Activated CD4-positive, alpha-beta T cell treated with anti-CD3 and anti-CD28 coated beads for 36 hours (primary cell): ENCODE results near the gene OSBPL2. TPM values are rescaled to one million over a fixed set of nuclear protein-coding genes. Genes with fewer than 3 reads are reported as not detected.

Experiments
- ATAC-seq: fragments of 200-7000 bp; cut with Tn5 transposase; one replicate; pipeline ENCODE4 v1.10.0; 2021; ENCODE audit warnings: mild to moderate bottlenecking, moderate library complexity
- CTCF ChIA-PET: fragments of 350-600 bp; sonication (Branson Sonifier 250); formaldehyde crosslinking; loops from one replicate; lab custom pipeline; 2021; ENCODE audit warnings: antibody characterized with exemption; lab: Charles Lee
- POLR2A ChIA-PET: fragments of 350-600 bp; sonication (Branson Sonifier 250); formaldehyde crosslinking; loops from one replicate; lab custom pipeline; 2021; ENCODE audit warnings: antibody characterized with exemption, inconsistent platforms; lab: Charles Lee
- DNase-seq: peaks from one replicate; pipeline ENCODE4 v3.0.0-alpha.2; 2020
- H3K27ac Mint-ChIP-seq: one replicate; pipeline ENCODE4 v1.8.0; 2021; ENCODE audit warnings: mixed read lengths
- H3K27me3 Mint-ChIP-seq: one replicate; pipeline ENCODE4 v1.8.0; 2021; ENCODE audit warnings: mixed read lengths
- H3K36me3 Mint-ChIP-seq: one replicate; pipeline ENCODE4 v1.8.0; 2021; ENCODE audit warnings: low read depth, mixed read lengths
- H3K4me1 Mint-ChIP-seq: one replicate; pipeline ENCODE4 v1.8.0; 2021; ENCODE audit warnings: mixed read lengths
- H3K4me3 Mint-ChIP-seq: one replicate; pipeline ENCODE4 v1.8.0; 2021; ENCODE audit warnings: mild to moderate bottlenecking, moderate library complexity, mixed read lengths
- H3K9me3 Mint-ChIP-seq: one replicate; pipeline ENCODE4 v1.8.0; 2021; ENCODE audit warnings: low read depth, mixed read lengths
- intact Hi-C, 2 experiments: fragments of 100-400 bp; cut with DNase I in 1 of 2; cut with micrococcal nuclease in 1 of 2; formaldehyde crosslinking; loops; one replicate each; pipeline versions ENCODE4 v1.14.2 to v1.15.1; 2022 to 2024; cut with DNase I, micrococcal nuclease
- total RNA-seq, 2 experiments: library from RNA; stranded (reverse); gene quantifications; one replicate each; pipeline ENCODE4 v1.2.3, GENCODE V29; 2021

OSBPL2 gene
- total RNA-seq, 2 experiments from 2014 or later, result 19.2 to 23.0 TPM

- DNase-seq (no peak), ATAC-seq (no peak)
- ChIA-PET CTCF (no interaction called here), POLR2A (no interaction called here)
- no peak overlapping the region for H3K27ac Mint-ChIP-seq
- H3K27me3 Mint-ChIP-seq, result no peaks in the 10 kb centered on the region
- no peak overlapping the region for H3K4me3 Mint-ChIP-seq
- H3K36me3 Mint-ChIP-seq, result peaks cover 8% of the 10 kb centered on the region
- no peaks in the 10 kb centered on the region for H3K4me1 Mint-ChIP-seq
- H3K9me3 Mint-ChIP-seq, result no peaks in the 10 kb centered on the region
- intact Hi-C loops, result no loop called here
Observed at GRCh38 chr20:62313021-62313420, 74.7 kb downstream of the OSBPL2 start.

DNA sequence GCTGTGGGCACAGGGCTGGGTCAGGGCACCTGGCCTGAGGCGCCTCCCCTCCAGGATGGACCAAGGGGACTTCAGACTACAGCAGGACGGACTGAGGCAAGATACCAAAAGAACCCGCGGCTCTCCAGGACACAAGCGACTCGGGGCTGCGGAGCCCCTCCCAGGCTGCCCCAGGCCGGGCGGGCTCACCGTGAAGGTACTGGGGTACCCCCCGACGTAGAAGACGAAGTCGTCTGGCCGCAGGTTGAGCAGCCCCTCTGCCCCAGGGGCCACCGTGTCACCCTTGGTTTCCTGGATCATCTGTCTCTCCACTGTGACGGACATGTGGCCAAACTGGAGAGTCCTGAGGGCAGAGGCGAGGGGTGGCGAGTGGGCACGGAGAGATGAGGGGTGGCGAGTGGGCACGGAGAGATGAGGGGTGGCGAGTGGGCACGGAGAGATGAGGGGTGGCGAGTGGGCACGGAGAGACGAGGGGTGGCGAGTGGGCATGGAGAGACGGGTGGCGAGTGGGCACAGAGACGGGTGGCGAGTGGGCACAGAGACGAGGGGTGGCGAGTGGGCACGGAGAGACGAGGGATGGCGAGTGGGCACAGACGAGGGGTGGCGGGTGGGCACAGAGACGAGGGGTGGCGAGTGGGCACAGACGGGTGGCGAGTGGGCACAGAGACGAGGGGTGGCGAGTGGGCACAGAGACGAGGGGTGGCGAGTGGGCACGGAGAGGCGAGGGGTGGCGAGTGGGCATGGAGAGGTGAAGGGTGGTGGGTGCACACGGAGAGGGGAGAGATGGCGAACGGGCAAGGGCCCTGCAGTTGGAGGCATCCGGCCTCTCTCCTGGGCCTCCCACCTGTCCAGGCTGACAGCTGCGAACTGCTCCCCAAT is 75.4 kb downstream of the OSBPL2 start:
- CTCF ChIA-PET, result interaction anchor here (0.8 kb wide), 1 partner anchor 80 kb away, joined by 3 read pairs; no protein-coding TSS in a partner anchor
- H3K27me3 Mint-ChIP-seq, result no peaks in the 10 kb centered on the region
- no peaks in the 10 kb centered on the region for H3K4me1 Mint-ChIP-seq
- peaks cover 4% of the 10 kb centered on the region for H3K36me3 Mint-ChIP-seq
- intact Hi-C loops, result no loop called here
- POLR2A ChIA-PET, result no interaction called here
- DNase-seq (no peak), ATAC-seq (no peak)
- H3K27ac Mint-ChIP-seq, result no peak overlapping the region
- H3K4me3 Mint-ChIP-seq, result no peak overlapping the region
- no peaks in the 10 kb centered on the region for H3K9me3 Mint-ChIP-seq

GRCh38 chr20:62314339-62314638 is 76.0 kb downstream of the OSBPL2 start:
- intact Hi-C loops, result no loop called here
- no peaks in the 10 kb centered on the region for H3K27me3 Mint-ChIP-seq
- CTCF ChIA-PET, result interaction anchor here (0.8 kb wide), 1 partner anchor 79 kb away, joined by 3 read pairs; no protein-coding TSS in a partner anchor
- ATAC-seq (no peak), DNase-seq (no peak)
- H3K27ac Mint-ChIP-seq, result no peak overlapping the region
- no peak overlapping the region for H3K4me3 Mint-ChIP-seq
- H3K36me3 Mint-ChIP-seq, result no peaks in the 10 kb centered on the region
- no peaks in the 10 kb centered on the region for H3K4me1 Mint-ChIP-seq
- POLR2A ChIA-PET, result no interaction called here
- no peaks in the 10 kb centered on the region for H3K9me3 Mint-ChIP-seq

DNA sequence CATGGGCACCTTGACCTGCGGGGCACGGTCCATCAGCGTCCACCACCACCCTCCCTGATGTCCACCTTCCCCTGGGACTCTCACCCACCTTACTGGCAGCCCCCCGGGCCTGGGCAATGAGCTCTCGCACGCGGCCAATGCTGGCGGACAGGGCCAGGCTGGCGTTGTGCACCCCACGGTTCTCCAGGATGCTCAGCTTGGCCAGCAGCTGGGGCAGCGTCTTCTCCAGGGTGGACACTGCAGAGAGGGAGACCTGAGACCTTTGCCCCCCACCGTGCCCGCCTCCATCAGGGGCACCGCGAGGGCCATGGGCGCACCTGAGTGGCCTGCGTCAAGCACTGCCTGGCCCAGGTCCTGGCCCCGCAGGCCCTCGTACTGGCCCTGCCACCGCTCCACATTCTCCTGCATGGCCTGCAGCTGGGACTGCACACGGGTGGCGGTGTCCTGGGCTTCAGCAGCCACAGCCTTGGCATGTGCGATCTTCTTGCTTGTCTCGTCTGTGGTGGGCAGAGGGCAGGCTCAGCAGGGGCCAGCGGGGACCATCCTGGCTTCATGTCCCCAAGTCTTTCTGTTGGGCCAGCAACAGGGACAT is 76.5 kb downstream of the OSBPL2 start:
- Mint-ChIP-seq H3K36me3 (no peaks in the 10 kb centered on the region), H3K27me3 (no peaks in the 10 kb centered on the region), H3K4me1 (no peaks in the 10 kb centered on the region), H3K4me3 (no peak overlapping the region), H3K9me3 (no peaks in the 10 kb centered on the region), H3K27ac (no peak overlapping the region)
- DNase-seq (no peak), ATAC-seq (no peak)
- ChIA-PET POLR2A (no interaction called here), CTCF (interaction anchor here (0.8 kb wide), 1 partner anchor 79 kb away, joined by 3 read pairs; no protein-coding TSS in a partner anchor)
- intact Hi-C loops, result no loop called here

DNA sequence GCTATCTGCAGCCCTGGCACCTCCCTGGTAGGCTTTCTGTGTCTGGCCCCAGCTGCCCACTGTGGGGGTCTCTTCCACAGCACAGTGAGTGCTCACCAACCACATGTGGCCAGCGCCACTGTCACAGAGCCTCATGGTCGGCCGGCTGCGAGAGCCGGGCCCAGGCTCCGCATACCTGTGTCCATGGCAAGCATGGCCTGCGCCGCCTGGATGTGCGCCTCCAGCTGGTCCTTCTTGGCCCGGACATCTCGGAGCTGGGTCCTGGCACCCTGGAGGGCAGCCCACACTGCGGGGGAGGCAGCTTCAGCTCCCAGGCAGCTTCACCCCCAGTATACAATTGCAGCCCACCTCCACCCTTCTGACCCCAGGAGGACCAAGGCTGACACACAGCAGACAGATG is 77.5 kb downstream of the OSBPL2 start:
- no peaks in the 10 kb centered on the region for H3K4me1 Mint-ChIP-seq
- CTCF ChIA-PET, result interaction anchor here (0.6 to 1.2 kb wide), 2 partner anchors 10 to 15 kb away, joined by 3 read pairs; no protein-coding TSS in a partner anchor

GRCh38 chr20:62316331-62317166 is 78.2 kb downstream of the OSBPL2 start:
- no peaks in the 10 kb centered on the region for H3K36me3 Mint-ChIP-seq
- intact Hi-C loops, result no loop called here
- no peaks in the 10 kb centered on the region for H3K9me3 Mint-ChIP-seq
- ChIA-PET CTCF (interaction anchor here (1.2 kb wide), 1 partner anchor 9 kb away, joined by 3 read pairs; no protein-coding TSS in a partner anchor), POLR2A (interaction anchor here (0.6 to 1.2 kb wide), 2 partner anchors 11 to 23 kb away, joined by 3 to 4 read pairs; no protein-coding TSS in a partner anchor)
- no peak overlapping the region for H3K27ac Mint-ChIP-seq
- no peaks in the 10 kb centered on the region for H3K27me3 Mint-ChIP-seq
- no peak overlapping the region for H3K4me3 Mint-ChIP-seq
- ATAC-seq (no peak), DNase-seq (no peak)
- no peaks in the 10 kb centered on the region for H3K4me1 Mint-ChIP-seq

More for the DNA sequence above, 77.5 kb downstream of the OSBPL2 start:
- POLR2A ChIA-PET, result interaction anchor here (1.2 kb wide), 1 partner anchor 10 kb away, joined by 3 read pairs; no protein-coding TSS in a partner anchor
- Mint-ChIP-seq H3K27ac (no peak overlapping the region), H3K4me3 (no peak overlapping the region), H3K9me3 (no peaks in the 10 kb centered on the region), H3K27me3 (no peaks in the 10 kb centered on the region), H3K36me3 (no peaks in the 10 kb centered on the region)
- intact Hi-C loops, result no loop called here
- no peak for ATAC-seq
- no peak for DNase-seq

DNA sequence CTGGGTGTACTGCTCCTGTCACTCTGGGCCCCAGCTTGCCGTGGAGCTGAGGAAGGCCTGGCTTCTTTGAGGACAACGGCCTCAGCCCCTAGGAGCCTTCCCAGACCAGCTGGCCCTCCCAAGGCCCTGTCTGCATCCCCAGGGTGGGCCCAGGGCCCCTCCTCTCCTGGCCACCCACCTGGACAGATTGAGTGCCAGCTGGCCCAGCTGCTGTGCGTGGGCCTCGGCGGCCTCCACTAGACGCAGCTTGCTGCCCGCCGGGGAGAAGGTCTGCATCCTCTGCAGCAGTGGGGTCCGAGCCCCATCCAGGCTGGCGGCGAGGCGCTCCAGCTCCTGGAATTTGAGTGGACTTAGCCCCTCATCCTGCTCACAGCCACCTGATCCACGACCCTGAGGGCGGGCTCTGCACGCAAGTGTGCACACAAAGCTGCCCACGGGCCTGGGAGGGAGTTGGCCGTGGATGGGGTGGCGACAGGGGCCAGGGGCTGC is 78.9 kb downstream of the OSBPL2 start:
- POLR2A ChIA-PET, result no interaction called here
- Mint-ChIP-seq H3K4me3 (no peak overlapping the region), H3K27me3 (no peaks in the 10 kb centered on the region), H3K9me3 (no peaks in the 10 kb centered on the region), H3K4me1 (no peaks in the 10 kb centered on the region), H3K27ac (no peak overlapping the region), H3K36me3 (no peaks in the 10 kb centered on the region)
- ATAC-seq (no peak), DNase-seq (no peak)
- CTCF ChIA-PET, result interaction anchor here (1.2 kb wide), 1 partner anchor 8 kb away, joined by 3 read pairs; no protein-coding TSS in a partner anchor
- intact Hi-C loops, result no loop called here

DNA sequence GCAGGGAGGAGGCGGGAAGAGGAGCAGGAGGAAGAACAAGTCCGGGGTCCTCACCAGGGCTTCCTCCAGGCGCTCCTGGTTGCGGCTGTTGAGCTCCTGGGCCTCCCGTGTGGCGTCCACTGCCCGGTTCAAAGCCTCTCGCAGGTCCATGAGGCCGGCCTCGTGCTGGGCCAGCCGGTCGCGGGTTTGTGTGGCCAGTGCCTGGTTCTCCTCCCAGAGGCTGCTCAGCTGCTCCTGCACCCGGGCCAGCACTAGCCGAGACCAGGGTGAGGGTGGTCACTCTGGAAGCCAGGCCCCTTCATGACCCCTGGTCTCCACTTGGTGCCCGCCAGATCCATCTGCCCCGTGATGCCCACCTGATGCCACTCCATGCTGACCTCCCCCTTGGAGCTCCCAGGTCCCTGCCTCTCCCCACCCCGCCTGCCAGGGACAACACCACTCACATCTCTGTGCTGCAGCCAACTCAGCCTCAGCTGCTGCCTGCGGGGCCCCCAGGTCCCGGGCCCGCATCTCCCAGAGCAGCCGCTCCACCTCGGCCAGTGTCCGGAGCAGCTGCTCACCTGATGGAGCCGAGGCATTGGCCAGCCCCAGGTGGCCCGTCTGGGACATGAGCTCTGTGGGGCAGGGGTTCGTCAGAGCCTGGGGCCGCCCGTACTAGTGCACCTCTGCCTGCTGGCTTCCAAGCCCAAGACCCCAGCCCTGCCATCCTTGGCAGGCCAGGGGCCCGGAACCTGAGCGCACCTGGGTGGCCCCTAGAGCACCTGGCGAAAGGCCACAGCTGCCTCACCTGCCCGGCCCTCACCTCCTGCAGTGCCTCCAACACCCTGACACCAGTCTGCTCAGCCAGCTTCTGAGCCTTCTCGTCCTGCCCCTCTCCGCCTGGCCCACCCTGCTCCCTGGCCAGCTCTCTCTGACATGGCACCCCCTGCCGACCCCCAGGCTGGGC is 80.4 kb downstream of the OSBPL2 start:
- ATAC-seq (peak; percentile 19), DNase-seq (peak; percentile 40)
- intact Hi-C loops, result no loop called here
- Mint-ChIP-seq H3K27me3 (no peaks in the 10 kb centered on the region), H3K27ac (no peak overlapping the region), H3K36me3 (no peaks in the 10 kb centered on the region), H3K4me1 (no peaks in the 10 kb centered on the region), H3K9me3 (no peaks in the 10 kb centered on the region), H3K4me3 (no peak overlapping the region)
- ChIA-PET CTCF (interaction anchor here (0.6 kb wide), 2 partner anchors 22 to 818 kb away, joined by 3 read pairs; no protein-coding TSS in a partner anchor), POLR2A (no interaction called here)

GRCh38 chr20:62319346-62319909 is 81.1 kb downstream of the OSBPL2 start:
- H3K27ac Mint-ChIP-seq, result no peak overlapping the region
- no peaks in the 10 kb centered on the region for H3K9me3 Mint-ChIP-seq
- ChIA-PET CTCF (no interaction called here), POLR2A (interaction anchor here (0.6 kb wide), 1 partner anchor 975 kb away, joined by 3 read pairs; no protein-coding TSS in a partner anchor)
- no peak for ATAC-seq
- no peak overlapping the region for H3K4me3 Mint-ChIP-seq
- no peaks in the 10 kb centered on the region for H3K4me1 Mint-ChIP-seq
- H3K27me3 Mint-ChIP-seq, result no peaks in the 10 kb centered on the region
- intact Hi-C loops, result no loop called here
- DNase-seq, result no peak
- no peaks in the 10 kb centered on the region for H3K36me3 Mint-ChIP-seq
